GM12892 (cell line): ENCODE data around the gene ATP6V1E1.

Experiments used
- POLR2A ChIP-seq: IDR thresholded peaks from 2 replicates; pipeline ENCODE4 v1.6.1; 2011; ENCODE audit warnings: low read depth, low read length, control low read depth
- TAF1 ChIP-seq: IDR thresholded peaks from 2 replicates; pipeline ENCODE4 v1.6.1; 2011; ENCODE audit warnings: low read depth, mild to moderate bottlenecking, control low read depth, low read length, borderline replicate concordance

GRCh38 chr22:17631076-17631565, 2.6 kb upstream of the ATP6V1E1 start:
- TF ChIP-seq TAF1: no peak
- TF ChIP-seq POLR2A: no peak
